ENCODE measurements around the gene POLD1. TPM values are rescaled to one million over a fixed set of nuclear protein-coding genes. Genes with fewer than 3 reads are reported as not detected.

Gene POLD1
- total RNA-seq, 6 experiments from 2014 or later, result 6.2 to 13.1 (median 9.2) TPM

GRCh38 chr19:50460161-50460765 lies 76.1 kb downstream of the POLD1 start:
- intact Hi-C loops (cut with DNase I), result no loop called here
- Histone ChIP-seq H3K36me3 (no peaks in the 10 kb centered on the region), H3K9me3 (no peaks in the 10 kb centered on the region), H3K27ac (no peak overlapping the region), H3K4me3 (no peak overlapping the region), H3K27me3 (no peaks in the 10 kb centered on the region), H3K4me1 (peaks cover 0 to 4% (median 0%) of the 10 kb centered on the region in 4 donors)
- TF ChIP-seq CTCF (IDR thresholded peaks at IDR 0.05), result no peak
- TF ChIP-seq POLR2A (IDR thresholded peaks at IDR 0.05), result no peak
- no peak for ATAC-seq
- no peak for DNase-seq
- WGBS (ENCODE audit: insufficient coverage, low coverage, low lambda C conversion rate, missing lambda C conversion rate), result 29% methylated on average over 8 of the region's 13 CpGs

GRCh38 chr19:50461066-50461875 lies 77.1 kb downstream of the POLD1 start:
- Histone ChIP-seq H3K9me3 (no peaks in the 10 kb centered on the region), H3K27ac (no peak overlapping the region), H3K27me3 (no peaks in the 10 kb centered on the region), H3K4me3 (no peak overlapping the region), H3K36me3 (no peaks in the 10 kb centered on the region), H3K4me1 (peaks cover 0 to 7% (median 0%) of the 10 kb centered on the region in 4 donors)
- TF ChIP-seq POLR2A (IDR thresholded peaks at IDR 0.05) (no peak), CTCF (IDR thresholded peaks at IDR 0.05) (peak; percentile 76 to 80 (median 78))
- intact Hi-C loops (cut with DNase I), result no loop called here
- peak in 2 of 3 donors; percentile 48 to 59 for DNase-seq
- peak; percentile 79 to 90 (median 88) for ATAC-seq
- WGBS (ENCODE audit: insufficient coverage, low coverage, low lambda C conversion rate, missing lambda C conversion rate), result 8% methylated on average over 16 of the region's 28 CpGs

- H3K4me1 ChIP-seq, result peaks cover 0 to 7% (median 0%) of the 10 kb centered on the region in 4 donors
- no peak for DNase-seq
These were observed 78.8 kb downstream of the POLD1 start for GRCh38 chr19:50462970-50463369.

GRCh38 chr19:50464348-50464747 lies 80.2 kb downstream of the POLD1 start:
- Histone ChIP-seq H3K9me3 (no peaks in the 10 kb centered on the region), H3K27me3 (no peaks in the 10 kb centered on the region), H3K27ac (no peak overlapping the region), H3K4me1 (peaks cover 0 to 7% (median 0%) of the 10 kb centered on the region in 4 donors), H3K4me3 (no peak overlapping the region), H3K36me3 (no peaks in the 10 kb centered on the region)
- intact Hi-C loops (cut with DNase I), result no loop called here
- no peak for TF ChIP-seq CTCF (IDR thresholded peaks at IDR 0.05)
- no peak for TF ChIP-seq POLR2A (IDR thresholded peaks at IDR 0.05)
- no CpG with 5 or more reads among the region's 19 CpGs for WGBS (ENCODE audit: insufficient coverage, low coverage, low lambda C conversion rate, missing lambda C conversion rate)
- ATAC-seq (no peak), DNase-seq (no peak)

More at GRCh38 chr19:50462970-50463369, 78.8 kb downstream of the POLD1 start:
- ATAC-seq, result no peak
- Histone ChIP-seq H3K36me3 (no peaks in the 10 kb centered on the region), H3K27me3 (no peaks in the 10 kb centered on the region), H3K27ac (no peak overlapping the region), H3K9me3 (no peaks in the 10 kb centered on the region), H3K4me3 (no peak overlapping the region)
- WGBS (ENCODE audit: insufficient coverage, low coverage, low lambda C conversion rate, missing lambda C conversion rate), result 74% methylated on average over 7 of the region's 7 CpGs
- intact Hi-C loops (cut with DNase I), result no loop called here
- TF ChIP-seq CTCF (IDR thresholded peaks at IDR 0.05) (no peak), POLR2A (IDR thresholded peaks at IDR 0.05) (no peak)

All from right lobe of liver (tissue), 6 donors.